Activated T-helper 1 cell treated with anti-CD3 and anti-CD28 coated beads, Interleukin-12 subunit alpha, Interleukin-12 subunit beta, Interleukin-2, Interleukin-4 antibody, amounts not matched to agents 30 ng/mL and 10 ng/mL and 1 ng/mL, durations not matched to agents 14 hours and 24 hours and 36 hours (primary cell): ENCODE measurements around the gene C6orf15. TPM values are rescaled to one million over a fixed set of nuclear protein-coding genes. Genes with fewer than 3 reads are reported as not detected.

Source experiments
- DNase-seq: peaks from one replicate; pipeline ENCODE4 v3.0.0; 2021; ENCODE audit warnings: low spot score
- H3K27ac Mint-ChIP-seq: one replicate; pipeline ENCODE4 v1.8.0; 2021; ENCODE audit warnings: mild to moderate bottlenecking, mixed read lengths
- H3K27me3 Mint-ChIP-seq: one replicate; pipeline ENCODE4 v1.8.0; 2022; ENCODE audit warnings: mild to moderate bottlenecking, moderate library complexity, mixed read lengths; ENCODE audit not compliant: insufficient read depth
- H3K36me3 Mint-ChIP-seq: one replicate; pipeline ENCODE4 v1.8.0; 2021; ENCODE audit warnings: low read depth, mixed read lengths
- H3K4me1 Mint-ChIP-seq: one replicate; pipeline ENCODE4 v1.8.0; 2021; ENCODE audit warnings: low read depth, mixed read lengths
- H3K4me3 Mint-ChIP-seq: one replicate; pipeline ENCODE4 v1.8.0; 2021; ENCODE audit warnings: mild to moderate bottlenecking, moderate library complexity, mixed read lengths
- H3K9me3 Mint-ChIP-seq: one replicate; pipeline ENCODE4 v1.8.0; 2021; ENCODE audit warnings: mixed read lengths
- intact Hi-C: fragments of 100-400 bp; cut with micrococcal nuclease; formaldehyde crosslinking; loops from one replicate; pipeline ENCODE4 v1.15.1; 2024
- total RNA-seq: library from RNA; stranded (reverse); gene quantifications from 2 replicates; pipeline ENCODE4 v1.2.3, GENCODE V29; 2022

The C6orf15 gene
- total RNA-seq, 1 donor from 2014 or later, result not detected

DNA sequence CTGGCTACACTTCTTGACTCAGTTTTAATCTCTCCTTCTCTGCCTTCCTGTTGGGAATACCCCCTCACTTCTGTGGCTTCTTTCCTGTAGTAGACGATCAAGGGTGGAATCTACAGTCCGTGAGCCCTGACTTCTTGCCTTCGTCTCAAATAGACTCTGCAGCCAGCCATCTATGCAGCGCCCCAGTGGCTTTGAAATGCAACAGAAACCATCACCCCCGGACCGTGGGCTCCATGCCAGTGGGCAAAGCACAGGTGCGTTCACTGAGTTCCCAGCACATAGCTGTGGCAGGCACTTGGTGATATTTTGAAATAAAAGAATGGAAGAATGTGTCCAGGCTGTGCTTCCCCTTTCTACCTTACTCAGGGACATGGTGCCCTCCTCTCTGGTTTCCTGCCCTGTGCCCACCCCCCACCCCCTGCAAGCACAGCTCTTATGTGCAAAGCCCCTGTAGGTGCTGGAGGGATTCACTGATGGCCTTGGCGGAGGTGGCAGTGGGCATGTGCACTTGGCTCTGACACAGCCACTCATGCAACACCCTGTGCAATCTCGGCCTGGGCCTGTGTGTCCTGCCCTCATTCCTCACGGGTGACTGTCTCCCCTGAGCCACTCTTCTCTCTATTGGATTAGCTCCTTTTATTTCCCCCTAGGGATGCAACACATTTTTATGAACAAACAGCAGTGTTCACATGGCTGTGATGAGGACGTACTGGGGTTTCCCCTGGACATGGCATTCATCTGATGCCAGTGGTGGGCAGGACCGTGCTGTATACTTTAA is 13.4 kb upstream of the C6orf15 start:
- intact Hi-C loops, result no loop called here
- Mint-ChIP-seq H3K9me3 (no peaks in the 10 kb centered on the region), H3K27ac (no peak overlapping the region), H3K27me3 (peaks cover 18% of the 10 kb centered on the region), H3K4me3 (no peak overlapping the region), H3K4me1 (peaks cover 7% of the 10 kb centered on the region), H3K36me3 (no peaks in the 10 kb centered on the region)
- no peak for DNase-seq

- Mint-ChIP-seq H3K27ac (no peak overlapping the region), H3K27me3 (peaks cover 18% of the 10 kb centered on the region), H3K4me1 (peaks cover 7% of the 10 kb centered on the region), H3K9me3 (no peaks in the 10 kb centered on the region), H3K36me3 (no peaks in the 10 kb centered on the region), H3K4me3 (no peak overlapping the region)
- DNase-seq, result no peak
- intact Hi-C loops, result no loop called here
Measured at GRCh38 chr6:31125162-31125561, 12.8 kb upstream of the C6orf15 start.

DNA sequence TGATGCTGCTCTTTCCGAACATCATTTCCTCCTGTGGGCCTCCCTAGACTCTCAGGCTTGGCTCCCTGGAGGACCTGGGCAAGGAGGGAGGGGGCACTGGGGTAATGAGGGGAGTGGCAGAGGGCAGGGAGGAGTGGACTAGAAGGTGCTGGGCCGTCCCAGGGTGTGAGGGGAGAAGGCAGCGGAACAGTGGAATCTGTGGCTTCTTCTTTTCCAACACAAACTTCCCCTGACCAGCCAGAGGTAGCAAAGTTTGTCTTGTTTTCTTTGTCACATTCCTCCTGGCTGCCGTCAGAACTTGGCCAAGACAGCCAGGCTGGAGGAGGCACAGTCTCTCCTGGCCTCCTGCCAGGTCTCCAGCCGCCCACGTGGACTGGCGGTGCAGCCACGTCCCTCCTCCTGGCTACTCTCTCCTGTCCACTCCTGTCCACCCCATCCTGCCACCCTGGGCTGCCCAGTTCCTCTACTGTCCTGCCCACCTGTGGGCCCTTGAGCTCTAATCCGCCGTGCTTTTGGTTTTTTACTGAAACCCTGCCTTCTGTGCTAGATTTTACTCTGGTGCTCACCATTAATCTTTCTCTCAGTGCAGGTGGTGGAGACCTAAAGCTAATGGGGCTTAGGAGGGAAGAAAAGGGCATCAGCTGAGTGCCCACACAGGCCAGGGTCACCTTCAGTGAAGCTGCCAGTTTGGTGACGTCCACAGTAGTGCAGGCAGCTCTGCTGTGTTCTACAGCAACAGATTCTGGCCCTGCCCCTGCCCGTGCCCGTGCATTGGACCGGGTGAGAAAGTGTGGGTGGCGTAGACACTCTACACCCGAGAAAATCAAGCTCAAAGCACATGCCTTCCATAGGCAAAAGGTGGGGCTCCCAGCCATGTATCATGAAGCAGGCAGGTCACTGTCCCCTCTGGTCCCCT is 10.7 kb upstream of the C6orf15 start:
- no peak for DNase-seq
- Mint-ChIP-seq H3K9me3 (no peaks in the 10 kb centered on the region), H3K27ac (no peak overlapping the region), H3K4me3 (no peak overlapping the region), H3K4me1 (peaks cover 3% of the 10 kb centered on the region), H3K27me3 (peaks cover 8% of the 10 kb centered on the region), H3K36me3 (no peaks in the 10 kb centered on the region)
- intact Hi-C loops, result no loop called here

- Mint-ChIP-seq H3K4me3 (no peak overlapping the region), H3K27ac (no peak overlapping the region), H3K27me3 (peaks cover 2% of the 10 kb centered on the region), H3K4me1 (no peaks in the 10 kb centered on the region), H3K36me3 (no peaks in the 10 kb centered on the region), H3K9me3 (no peaks in the 10 kb centered on the region)
- no peak for DNase-seq
- intact Hi-C loops, result no loop called here
Measured at GRCh38 chr6:31121131-31121790, 8.9 kb upstream of the C6orf15 start.

DNA sequence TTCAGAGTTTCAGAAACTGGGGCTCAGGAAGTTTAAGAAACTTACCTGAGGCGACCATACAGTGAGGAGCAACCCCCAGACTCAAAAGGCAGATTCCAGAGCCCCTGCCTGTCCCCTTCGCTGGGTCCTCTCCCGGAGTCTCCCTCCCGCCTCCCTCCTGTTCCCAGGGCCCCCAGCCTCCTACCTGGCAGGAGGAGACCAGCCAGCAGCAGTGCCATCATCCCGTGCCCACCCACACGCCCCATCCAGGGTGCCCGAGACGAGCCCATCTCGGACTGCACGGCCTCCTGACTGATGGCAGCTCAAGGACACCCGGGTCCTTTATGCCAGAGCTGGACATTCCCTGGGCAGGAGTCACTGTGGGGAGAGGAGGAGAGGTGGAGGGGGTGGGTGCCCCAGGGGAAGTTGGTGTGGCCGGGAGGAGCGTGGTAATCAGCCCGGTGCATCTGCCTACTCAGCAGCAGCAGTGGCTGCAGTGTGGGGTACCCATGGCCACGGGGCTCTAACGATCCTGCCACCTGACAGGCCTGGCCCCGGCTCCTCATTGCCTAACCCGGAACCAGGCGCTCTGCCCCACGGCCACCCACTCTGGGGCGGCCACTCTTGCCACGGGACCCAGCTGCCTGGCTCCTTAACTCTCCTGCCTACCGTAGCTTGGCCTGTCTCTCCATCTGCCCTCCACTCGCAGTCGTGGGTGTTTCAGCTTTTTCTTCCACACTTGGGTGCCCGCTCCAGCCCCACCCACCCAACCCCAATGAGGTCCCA is 8.0 kb upstream of the C6orf15 start, which contains the start of gene CDSN:
TSS of gene CDSN (minus strand) at position 296 of the 765 bp plus-strand sequence. CDS start at position 269, 27 bp downstream.
- Mint-ChIP-seq H3K9me3 (no peaks in the 10 kb centered on the region), H3K4me3 (no peak within 1 kb of the TSS), H3K36me3 (no peaks in the 10 kb centered on the region), H3K27ac (no peak within 1 kb of the TSS), H3K4me1 (no peaks in the 10 kb centered on the region), H3K27me3 (peaks cover 3% of the 10 kb centered on the region)
- DNase-seq, result no peak
- intact Hi-C loops, result no loop called here

DNA sequence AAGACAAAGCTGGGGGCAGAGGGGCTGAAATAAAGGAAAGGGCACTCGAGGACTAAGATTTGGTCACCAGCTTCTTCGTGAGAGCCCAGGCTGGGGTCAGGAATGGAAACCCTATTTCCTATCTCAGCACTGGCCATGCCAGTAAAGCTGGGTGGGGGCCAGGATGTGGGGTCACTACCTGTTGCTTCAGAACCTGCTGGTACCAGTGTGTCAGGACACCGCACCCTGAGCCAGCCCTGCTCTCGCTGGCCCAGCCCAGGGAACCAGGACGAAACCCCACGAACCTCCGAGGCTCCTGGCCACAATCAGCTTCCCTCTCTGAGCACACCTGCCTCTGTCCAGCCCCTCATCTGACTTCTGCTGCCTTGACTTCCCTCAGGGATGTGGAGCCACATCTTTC is 5.8 kb upstream of the C6orf15 start:
- Mint-ChIP-seq H3K27me3 (peaks cover 5% of the 10 kb centered on the region), H3K9me3 (no peaks in the 10 kb centered on the region), H3K4me1 (no peaks in the 10 kb centered on the region), H3K27ac (no peak overlapping the region), H3K36me3 (no peaks in the 10 kb centered on the region), H3K4me3 (no peak overlapping the region)
- intact Hi-C loops, result no loop called here
- no peak for DNase-seq

DNA sequence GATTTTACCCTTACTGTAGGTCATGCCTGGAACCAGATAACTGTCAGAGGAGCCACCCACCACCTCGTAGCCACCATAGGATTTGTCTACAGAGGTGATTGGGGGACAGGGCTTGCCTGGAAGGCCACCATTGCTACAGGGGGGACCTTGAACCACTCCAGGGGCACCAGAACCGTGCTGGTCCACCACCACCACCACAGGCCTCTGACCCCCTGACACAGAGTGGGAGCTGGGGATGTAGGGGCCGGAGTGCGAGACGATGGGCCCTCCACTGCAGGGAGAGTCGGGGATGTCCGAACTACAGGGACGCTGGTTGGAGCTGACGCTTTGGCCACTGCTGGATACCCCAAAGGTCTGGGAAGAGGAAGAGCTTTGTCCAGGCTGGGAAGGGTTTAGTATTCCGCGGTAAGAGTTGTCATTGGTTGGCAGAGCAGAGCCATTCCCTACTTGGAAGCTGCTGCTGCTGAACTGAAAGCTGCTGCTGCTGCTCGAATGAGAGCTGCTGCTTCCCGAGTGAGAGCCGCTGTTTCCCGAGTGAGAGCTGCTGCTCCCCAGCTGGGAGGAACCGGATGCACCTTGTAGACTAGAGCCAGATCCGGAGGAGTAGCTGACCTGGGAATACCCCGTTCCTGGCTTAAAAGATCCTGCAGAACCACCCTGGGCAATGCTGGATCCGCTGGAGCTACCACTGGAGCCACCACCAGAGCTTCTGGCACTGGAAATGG is 4.4 kb upstream of the C6orf15 start:
- Mint-ChIP-seq H3K27ac (no peak overlapping the region), H3K4me3 (no peak overlapping the region), H3K4me1 (no peaks in the 10 kb centered on the region), H3K36me3 (no peaks in the 10 kb centered on the region), H3K9me3 (no peaks in the 10 kb centered on the region), H3K27me3 (peaks cover 5% of the 10 kb centered on the region)
- no peak for DNase-seq
- intact Hi-C loops, result no loop called here

DNA sequence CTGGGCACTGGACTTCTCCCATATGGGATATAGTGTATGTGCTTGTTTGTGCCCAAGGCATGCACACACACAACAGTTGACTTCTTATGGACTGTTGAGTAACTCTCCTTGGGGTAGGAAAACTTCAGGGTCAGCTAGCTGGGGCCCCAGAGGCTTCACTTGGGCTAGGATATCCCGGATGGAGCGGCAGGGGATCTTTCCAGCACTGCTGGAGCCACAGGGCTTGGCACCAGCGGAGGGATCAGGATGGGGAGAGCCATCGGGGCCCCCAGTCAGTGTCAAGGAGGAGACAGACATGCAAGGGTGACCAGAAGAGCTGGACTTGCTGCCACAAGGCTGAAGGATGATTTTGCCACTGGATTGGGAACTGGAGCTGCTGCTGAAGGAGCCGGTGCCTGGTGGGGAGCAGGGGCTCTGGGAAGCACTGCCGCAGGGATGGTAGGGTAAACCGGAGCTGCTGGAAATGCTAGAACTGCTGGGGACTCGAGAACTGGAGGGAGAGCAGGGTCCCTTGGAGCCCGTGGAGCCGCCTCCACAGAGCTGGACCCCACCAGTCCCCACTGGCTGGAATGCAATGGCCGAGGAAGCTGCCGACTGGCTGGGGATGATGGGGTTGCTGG is 3.7 kb upstream of the C6orf15 start:
- H3K9me3 Mint-ChIP-seq, result no peaks in the 10 kb centered on the region
- H3K27ac Mint-ChIP-seq, result no peak overlapping the region
- no peaks in the 10 kb centered on the region for H3K36me3 Mint-ChIP-seq
- intact Hi-C loops, result no loop called here
- no peak overlapping the region for H3K4me3 Mint-ChIP-seq
- H3K4me1 Mint-ChIP-seq, result no peaks in the 10 kb centered on the region
- no peak for DNase-seq
- H3K27me3 Mint-ChIP-seq, result peaks cover 5% of the 10 kb centered on the region

- intact Hi-C loops, result no loop called here
Measured at GRCh38 chr6:31114970-31115849, 2.8 kb upstream of the C6orf15 start.

GRCh38 chr6:31114541-31114878 is 2.1 kb upstream of the C6orf15 start, which contains the start of gene PSORS1C1:
PSORS1C1 (plus strand) TSS chr6:31114800; CDS start chr6:31129633, 14,833 bp downstream.
- no peaks in the 10 kb centered on the region for H3K36me3 Mint-ChIP-seq
- DNase-seq, result no peak
- peaks cover 10% of the 10 kb centered on the region for H3K27me3 Mint-ChIP-seq
- no peak within 1 kb of the TSS for H3K4me3 Mint-ChIP-seq
- H3K27ac Mint-ChIP-seq, result no peak within 1 kb of the TSS
- H3K9me3 Mint-ChIP-seq, result no peaks in the 10 kb centered on the region
- intact Hi-C loops, result no loop called here
- H3K4me1 Mint-ChIP-seq, result no peaks in the 10 kb centered on the region

More at GRCh38 chr6:31114970-31115849, 2.8 kb upstream of the C6orf15 start:
- DNase-seq, result no peak
- no peaks in the 10 kb centered on the region for H3K4me1 Mint-ChIP-seq
- no peak overlapping the region for H3K27ac Mint-ChIP-seq
- no peak overlapping the region for H3K4me3 Mint-ChIP-seq
- peaks cover 5% of the 10 kb centered on the region for H3K27me3 Mint-ChIP-seq
- H3K36me3 Mint-ChIP-seq, result no peaks in the 10 kb centered on the region
- H3K9me3 Mint-ChIP-seq, result no peaks in the 10 kb centered on the region
